Loucy (cell line): ENCODE data around the gene FAM131A.

ENCODE experiments used
- EZH2phosphoT487 ChIP-seq: fragments of 200-600 bp; IDR thresholded peaks from 2 replicates; pipeline ENCODE4 v1.6.1; 2018; ENCODE audit warnings: antibody characterized with exemption, mild to moderate bottlenecking, moderate library complexity, borderline replicate concordance
- TF ChIP-seq, protein P1 (sequence below): fragments of 200-600 bp; sonication (generic); conservative IDR thresholded peaks from 2 replicates; pipeline ENCODE4 v1.5.1; 2014; ENCODE audit warnings: mild to moderate bottlenecking, antibody characterized with exemption, low read length

DNA sequence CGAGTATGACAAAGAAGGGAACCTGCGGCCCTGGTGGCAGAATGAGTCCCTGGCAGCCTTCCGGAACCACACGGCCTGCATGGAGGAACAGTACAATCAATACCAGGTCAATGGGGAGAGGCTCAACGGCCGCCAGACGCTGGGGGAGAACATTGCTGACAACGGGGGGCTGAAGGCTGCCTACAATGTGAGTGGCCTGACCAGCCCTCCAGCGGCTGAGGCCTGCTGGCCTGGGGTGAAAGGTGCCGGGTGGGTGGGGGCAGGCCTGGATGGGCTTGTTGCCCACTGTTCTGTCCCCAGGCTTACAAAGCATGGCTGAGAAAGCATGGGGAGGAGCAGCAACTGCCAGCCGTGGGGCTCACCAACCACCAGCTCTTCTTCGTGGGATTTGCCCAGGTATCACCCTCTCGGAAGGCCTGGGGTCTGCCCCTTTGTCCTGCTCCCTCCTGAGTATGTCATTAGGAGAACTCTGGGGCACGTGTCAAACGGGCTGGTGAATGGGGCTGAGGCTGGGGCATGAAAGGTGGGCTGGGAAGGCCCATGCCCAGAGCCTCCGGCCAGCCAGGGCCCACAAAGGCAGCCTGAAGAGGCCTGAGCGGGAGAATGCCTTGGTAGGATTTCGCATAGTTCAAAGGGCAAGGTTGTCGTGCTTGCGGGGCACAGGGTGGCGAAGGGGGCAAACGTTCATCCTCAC lies 46.2 kb upstream of the FAM131A start:
- TF ChIP-seq, protein P1, sequence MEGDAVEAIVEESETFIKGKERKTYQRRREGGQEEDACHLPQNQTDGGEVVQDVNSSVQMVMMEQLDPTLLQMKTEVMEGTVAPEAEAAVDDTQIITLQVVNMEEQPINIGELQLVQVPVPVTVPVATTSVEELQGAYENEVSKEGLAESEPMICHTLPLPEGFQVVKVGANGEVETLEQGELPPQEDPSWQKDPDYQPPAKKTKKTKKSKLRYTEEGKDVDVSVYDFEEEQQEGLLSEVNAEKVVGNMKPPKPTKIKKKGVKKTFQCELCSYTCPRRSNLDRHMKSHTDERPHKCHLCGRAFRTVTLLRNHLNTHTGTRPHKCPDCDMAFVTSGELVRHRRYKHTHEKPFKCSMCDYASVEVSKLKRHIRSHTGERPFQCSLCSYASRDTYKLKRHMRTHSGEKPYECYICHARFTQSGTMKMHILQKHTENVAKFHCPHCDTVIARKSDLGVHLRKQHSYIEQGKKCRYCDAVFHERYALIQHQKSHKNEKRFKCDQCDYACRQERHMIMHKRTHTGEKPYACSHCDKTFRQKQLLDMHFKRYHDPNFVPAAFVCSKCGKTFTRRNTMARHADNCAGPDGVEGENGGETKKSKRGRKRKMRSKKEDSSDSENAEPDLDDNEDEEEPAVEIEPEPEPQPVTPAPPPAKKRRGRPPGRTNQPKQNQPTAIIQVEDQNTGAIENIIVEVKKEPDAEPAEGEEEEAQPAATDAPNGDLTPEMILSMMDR = no peak
- no peak for TF ChIP-seq EZH2phosphoT487
